NCI-H446 (cell line): ENCODE measurements around the gene NFIB.

Experiments
- DNase-seq, 2 experiments: peaks; one replicate each; lab custom pipeline; 2025; lab: John Stamatoyannopoulos, UW

Gene NFIB

GRCh38 chr9:14153310-14153720, 160.6 kb downstream of the NFIB start:
- no peak for DNase-seq

- no peak for DNase-seq
These were observed 162.5 kb downstream of the NFIB start for GRCh38 chr9:14151451-14151850.

GRCh38 chr9:14148501-14149103, 165.3 kb downstream of the NFIB start:
- DNase-seq = no peak

- DNase-seq = no peak
These were observed 166.2 kb downstream of the NFIB start for GRCh38 chr9:14147738-14148137.

GRCh38 chr9:14146201-14146874, 167.6 kb downstream of the NFIB start:
- no peak for DNase-seq

GRCh38 chr9:14144215-14144614, 169.7 kb downstream of the NFIB start:
- DNase-seq = no peak

GRCh38 chr9:14141699-14142098, 172.2 kb downstream of the NFIB start:
- DNase-seq = no peak

- DNase-seq = no peak
These were observed 173.7 kb downstream of the NFIB start for GRCh38 chr9:14140096-14140697.

- no peak for DNase-seq
These were observed 174.7 kb downstream of the NFIB start for GRCh38 chr9:14139287-14139686.

- no peak for DNase-seq
These were observed 177.1 kb downstream of the NFIB start for GRCh38 chr9:14136646-14137370.

GRCh38 chr9:14136047-14136635, 177.8 kb downstream of the NFIB start:
- no peak for DNase-seq

GRCh38 chr9:14135421-14135820, 178.5 kb downstream of the NFIB start:
- DNase-seq = peak in 1 of 2 experiments; percentile 68

GRCh38 chr9:14133394-14133793, 180.5 kb downstream of the NFIB start:
- peak; percentile 92 to 93 for DNase-seq

GRCh38 chr9:14132775-14133174, 181.2 kb downstream of the NFIB start:
- no peak for DNase-seq

- no peak for DNase-seq
These were observed 182.4 kb downstream of the NFIB start for GRCh38 chr9:14131356-14132088.

GRCh38 chr9:14127656-14128055, 186.3 kb downstream of the NFIB start:
- DNase-seq = no peak

- DNase-seq = no peak
These were observed 194.0 kb downstream of the NFIB start for GRCh38 chr9:14119694-14120514.

- no peak for DNase-seq
These were observed 201.7 kb downstream of the NFIB start for GRCh38 chr9:14112226-14112625.

GRCh38 chr9:14111696-14112095, 202.2 kb downstream of the NFIB start:
- DNase-seq = no peak

GRCh38 chr9:14107977-14108376, 206.0 kb downstream of the NFIB start:
- DNase-seq = no peak

- DNase-seq = no peak
These were observed 206.4 kb downstream of the NFIB start for GRCh38 chr9:14107495-14107894.
